PC-9 (cell line): ENCODE data around the gene BAIAP2L1. TPM values are rescaled to one million over a fixed set of nuclear protein-coding genes. Genes with fewer than 3 reads are reported as not detected.

ENCODE experiments used
- BruUV-seq: library from RNA; stranded (reverse); fragments of 400-500 nt; replicated peaks from 2 replicates; lab custom pipeline; 2021; lab: Mats Ljungman, UMichigan
- CTCF ChIA-PET: fragments of 300-600 bp; sonication (Branson Sonifier 250); formaldehyde crosslinking; loops from one replicate; lab custom pipeline; 2022; ENCODE audit warnings: antibody characterized with exemption; lab: Charles Lee
- POLR2A ChIA-PET: fragments of 300-600 bp; sonication (Branson Sonifier 250); formaldehyde crosslinking; loops from one replicate; lab custom pipeline; 2022; ENCODE audit warnings: antibody characterized with exemption; ENCODE audit not compliant: unreplicated experiment; lab: Charles Lee
- DNase-seq, 2 experiments: peaks; one replicate each; pipeline versions ENCODE4 v3.0.0 to v3.0.0-alpha.2; 2015 to 2022; ENCODE audit warnings: mixed read lengths in 1 of 2
- H2AFZ ChIP-seq: fragments of 200-600 bp; sonication (generic); 2 replicates; pipeline ENCODE4 v1.8.1; 2017; ENCODE audit warnings: antibody characterized with exemption
- H3F3A ChIP-seq: fragments of 200-600 bp; sonication (generic); 2 replicates; pipeline ENCODE4 v1.8.1; 2017; ENCODE audit warnings: antibody characterized with exemption, mild to moderate bottlenecking, low read depth; ENCODE audit not compliant: insufficient read depth
- H3K27ac ChIP-seq: fragments of 200-600 bp; sonication (generic); 2 replicates; pipeline ENCODE4 v1.6.1; 2016; ENCODE audit warnings: mixed run types
- H3K27me3 ChIP-seq: fragments of 200-600 bp; sonication (generic); 2 replicates; pipeline ENCODE4 v1.6.1; 2016; ENCODE audit warnings: low read depth, mixed run types; ENCODE audit not compliant: insufficient read depth
- H3K36me3 ChIP-seq: fragments of 200-600 bp; sonication (generic); 2 replicates; pipeline ENCODE4 v1.6.1; 2016; ENCODE audit warnings: low read depth, mixed run types
- H3K4me1 ChIP-seq: fragments of 200-600 bp; sonication (generic); replicated peaks from 2 replicates; pipeline ENCODE4 v1.6.1; 2016; ENCODE audit warnings: mixed run types; ENCODE audit not compliant: insufficient read depth
- H3K4me2 ChIP-seq: fragments of 200-600 bp; sonication (generic); 2 replicates; pipeline ENCODE4 v1.6.1; 2017; ENCODE audit warnings: mixed run types
- H3K4me3 ChIP-seq: fragments of 200-600 bp; sonication (generic); 2 replicates; pipeline ENCODE4 v1.6.1; 2016; ENCODE audit warnings: mixed run types
- H3K79me2 ChIP-seq: fragments of 200-600 bp; sonication (generic); 2 replicates; pipeline ENCODE4 v1.6.1; 2017; ENCODE audit warnings: low read depth, mixed run types
- H3K9me2 ChIP-seq: fragments of 200-600 bp; sonication (generic); 2 replicates; pipeline ENCODE4 v1.8.1; 2017; ENCODE audit warnings: mild to moderate bottlenecking; ENCODE audit not compliant: insufficient read depth
- H3K9me3 ChIP-seq: fragments of 200-600 bp; sonication (generic); 2 replicates; pipeline ENCODE4 v1.8.1; 2016; ENCODE audit warnings: low read depth; ENCODE audit not compliant: insufficient read depth
- H4K20me1 ChIP-seq: fragments of 200-600 bp; sonication (generic); 2 replicates; pipeline ENCODE4 v1.8.1; 2017; ENCODE audit not compliant: insufficient read depth
- CTCF ChIP-seq: fragments of 200-600 bp; sonication (generic); conservative IDR thresholded peaks from 2 replicates; pipeline ENCODE4 v1.6.1; 2017; ENCODE audit warnings: mixed run types, antibody characterized with exemption, mild to moderate bottlenecking, moderate library complexity
- EZH2 ChIP-seq: fragments of 200-600 bp; sonication (generic); IDR thresholded peaks from 2 replicates; pipeline ENCODE4 v1.8.0; 2017; ENCODE audit warnings: antibody characterized with exemption, low read depth
- intact Hi-C: fragments of 100-400 bp; cut with micrococcal nuclease; formaldehyde crosslinking; loops from one replicate; pipeline ENCODE4 v1.10.0; 2022; ENCODE audit not compliant: unreplicated experiment
- total RNA-seq: library from RNA; stranded (reverse); gene quantifications from 2 replicates; pipeline ENCODE4 v1.2.3, GENCODE V29; 2021

The BAIAP2L1 gene
- total RNA-seq, 1 experiment from 2014 or later = 89.4 TPM

GRCh38 chr7:98315318-98315993, 85.4 kb downstream of the BAIAP2L1 start:
- CTCF ChIA-PET = no interaction called here
- POLR2A ChIA-PET = no interaction called here
- Histone ChIP-seq H2AFZ (no peak overlapping the region), H3K27ac (no peak overlapping the region), H4K20me1 (no peaks in the 10 kb centered on the region; the same call in 1 of the 2 replicates), H3K4me3 (no peak overlapping the region), H3K79me2 (peaks cover 9% of the 10 kb centered on the region), H3K36me3 (peaks cover 31% of the 10 kb centered on the region), H3K9me2 (no peaks in the 10 kb centered on the region), H3K4me2 (no peak overlapping the region), H3K9me3 (no peaks in the 10 kb centered on the region), H3F3A (peaks cover 9% of the 10 kb centered on the region; the same call in 1 of the 2 replicates), H3K27me3 (no peaks in the 10 kb centered on the region), H3K4me1 (no peaks in the 10 kb centered on the region)
- no peak for TF ChIP-seq CTCF
- TF ChIP-seq EZH2 = no peak
- DNase-seq = peak in 1 of 2 experiments; percentile 58
- intact Hi-C loops = no loop called here
- no TSS peak for BruUV-seq

- Histone ChIP-seq H3K79me2 (peaks cover 8% of the 10 kb centered on the region; the same call in 1 of the 2 replicates), H3K27me3 (no peaks in the 10 kb centered on the region), H3K36me3 (peaks cover 39% of the 10 kb centered on the region), H2AFZ (no peak overlapping the region), H3K4me2 (no peak overlapping the region), H3K27ac (no peak overlapping the region), H3K9me3 (no peaks in the 10 kb centered on the region), H3K9me2 (no peaks in the 10 kb centered on the region), H3F3A (peaks cover 9% of the 10 kb centered on the region; the same call in 1 of the 2 replicates), H3K4me3 (no peak overlapping the region), H4K20me1 (no peaks in the 10 kb centered on the region; the same call in 1 of the 2 replicates), H3K4me1 (no peaks in the 10 kb centered on the region)
- ChIA-PET POLR2A (no interaction called here), CTCF (no interaction called here)
- TF ChIP-seq CTCF = no peak
- no peak for TF ChIP-seq EZH2
- no peak for DNase-seq
- no TSS peak for BruUV-seq
- intact Hi-C loops = no loop called here
Measured at GRCh38 chr7:98314469-98314868, 86.4 kb downstream of the BAIAP2L1 start.

DNA sequence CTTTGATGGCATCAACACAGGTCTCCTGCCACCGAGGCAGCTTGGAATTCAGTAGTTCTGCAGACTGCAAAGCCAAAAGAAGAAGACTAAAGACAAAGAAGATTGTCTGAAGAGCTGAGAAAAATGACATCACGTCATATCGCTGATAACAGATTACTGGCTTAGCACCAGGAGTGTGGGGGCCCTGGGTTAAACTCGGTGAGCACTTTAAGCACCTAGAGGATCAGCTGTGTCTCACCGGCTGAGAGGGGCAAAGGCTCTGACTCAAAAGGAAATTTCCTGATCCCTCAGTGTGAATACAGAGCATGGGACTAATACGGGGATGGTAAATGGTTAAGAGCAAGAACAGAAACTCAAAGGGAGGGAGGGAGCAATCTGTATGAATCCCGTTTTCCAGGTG, 88.7 kb downstream of the BAIAP2L1 start:
- H3K4me1 ChIP-seq = no peaks in the 10 kb centered on the region
- no peak for DNase-seq
- 0 out of 2 replicates have a peak, but pooled peaks cover 4% of the 10 kb centered on the region for H3K79me2 ChIP-seq
- peaks cover 44% of the 10 kb centered on the region for H3K36me3 ChIP-seq
- H3F3A ChIP-seq = peaks cover 9% of the 10 kb centered on the region; the same call in 1 of the 2 replicates
- H3K4me2 ChIP-seq = no peak overlapping the region
- H3K9me2 ChIP-seq = no peaks in the 10 kb centered on the region
- TF ChIP-seq EZH2 (no peak), CTCF (no peak)
- no peak overlapping the region for H3K27ac ChIP-seq
- CTCF ChIA-PET = no interaction called here
- no peaks in the 10 kb centered on the region for H3K27me3 ChIP-seq
- H3K4me3 ChIP-seq = no peak overlapping the region
- no peaks in the 10 kb centered on the region; the same call in 1 of the 2 replicates for H4K20me1 ChIP-seq
- POLR2A ChIA-PET = interaction anchor here (0.6 kb wide), 1 partner anchor 170 kb away, joined by 4 read pairs; no protein-coding TSS in a partner anchor
- H2AFZ ChIP-seq = no peak overlapping the region
- intact Hi-C loops = no loop called here
- H3K9me3 ChIP-seq = no peaks in the 10 kb centered on the region
- BruUV-seq = no TSS peak
